K562 (cell line): ENCODE data around the gene HNRNPK. TPM values are rescaled to one million over a fixed set of nuclear protein-coding genes. Genes with fewer than 3 reads are reported as not detected.

Source experiments
- ARID2 ChIP-seq: fragments of 450-650 bp; IDR thresholded peaks from 2 replicates; pipeline ENCODE4 v1.6.1; 2017; ENCODE audit warnings: antibody characterized with exemption, mild to moderate bottlenecking
- ASH1L ChIP-seq: fragments of 450-650 bp; IDR thresholded peaks from 2 replicates; pipeline ENCODE4 v1.6.1; 2018; ENCODE audit warnings: borderline replicate concordance, mild to moderate bottlenecking, low read depth; ENCODE audit not compliant: partially characterized antibody
- C11orf30 ChIP-seq: fragments of 450-650 bp; IDR thresholded peaks from 2 replicates; pipeline ENCODE4 v1.6.1; 2016; ENCODE audit warnings: low read depth, mild to moderate bottlenecking
- CEBPB ChIP-seq: fragments of 450-650 bp; IDR thresholded peaks from 2 replicates; pipeline ENCODE4 v1.6.1; 2016; ENCODE audit warnings: missing genetic modification characterization, missing compliant biosample characterization
- CREB3L1 ChIP-seq: fragments of 450-650 bp; IDR thresholded peaks from 2 replicates; pipeline ENCODE4 v1.6.1; 2014; ENCODE audit warnings: low read depth, mild to moderate bottlenecking, moderate library complexity, borderline replicate concordance
- FOXA3 ChIP-seq, 2 experiments: fragments of 450-650 bp in 1 of 2; sonication (generic) in 1 of 2; formaldehyde crosslinking; IDR thresholded peaks in 1 of 2; conservative IDR thresholded peaks in 1 of 2; 2 replicates each; pipeline versions ENCODE4 v1.4.0 to v1.8.0; 2020 to 2022; ENCODE audit warnings: mild to moderate bottlenecking in 2 of 2, missing genetic modification reagents in 1 of 2
- MEF2A ChIP-seq: IDR thresholded peaks from 2 replicates; pipeline ENCODE4 v1.6.1; 2011; ENCODE audit warnings: low read depth, mild to moderate bottlenecking, low read length, moderate library complexity; ENCODE audit not compliant: control insufficient read depth
- NFATC3 ChIP-seq: fragments of 450-650 bp; IDR thresholded peaks from 2 replicates; pipeline ENCODE4 v1.6.1; 2017; ENCODE audit warnings: mild to moderate bottlenecking
- PTRF ChIP-seq: fragments of 450-650 bp; IDR thresholded peaks from 2 replicates; pipeline ENCODE4 v1.6.1; 2016; ENCODE audit warnings: mild to moderate bottlenecking, missing genetic modification characterization, missing compliant biosample characterization
- RBM15 ChIP-seq: fragments of 200-400 bp; formaldehyde crosslinking; IDR thresholded peaks from 2 replicates; pipeline ENCODE4 v1.6.1; 2018; ENCODE audit warnings: mild to moderate bottlenecking, low read length, moderate library complexity; ENCODE audit not compliant: insufficient read depth
- RFX5 ChIP-seq: IDR thresholded peaks from 2 replicates; pipeline ENCODE4 v1.6.1; 2011; ENCODE audit warnings: low read depth, mild to moderate bottlenecking, improper control_type of control experiment, low read length
- RREB1 ChIP-seq: fragments of 250-450 bp; sonication (Bioruptor Pico); IDR thresholded peaks from 2 replicates; pipeline ENCODE4 v1.4.0; 2020
- RUNX1 ChIP-seq: sonication (generic); IDR thresholded peaks from 2 replicates; pipeline ENCODE4 v1.6.1; 2016; ENCODE audit warnings: antibody characterized with exemption, low read depth
- ZFX ChIP-seq: sonication (generic); formaldehyde crosslinking; IDR thresholded peaks from 2 replicates; pipeline ENCODE4 v1.8.0; 2022; ENCODE audit warnings: mild to moderate bottlenecking, missing genetic modification reagents, moderate library complexity
- ZHX1 ChIP-seq: fragments of 150-350 bp; conservative IDR thresholded peaks from 2 replicates; pipeline ENCODE4 v1.6.1; 2014; ENCODE audit warnings: low read length
- ZSCAN29 ChIP-seq: fragments of 450-650 bp; IDR thresholded peaks from 2 replicates; pipeline ENCODE4 v1.6.1; 2017
- polyA plus RNA-seq, 8 experiments: library from polyadenylated mRNA; depleted of rRNA in 4 of 8; stranded (reverse) in 5 of 8; unstranded in 3 of 8; fragments of >200 nt; fragmentation: Nextera tagmentation in 2 of 8; fragmentation: Illumina TruSeq in 1 of 8; extraction: Ambion mirVana in 2 of 8; extraction: Trizol in 1 of 8; gene quantifications; 2 replicates each; pipeline versions ENCODE4 v1.2.1 to v1.2.3, GENCODE V29; 2011 to 2014; ENCODE audit warnings: inconsistent platforms in 1 of 8, missing spikeins in 1 of 8
- total RNA-seq, 7 experiments: library from RNA; depleted of rRNA in 6 of 7; stranded (reverse); fragments of >200 nt in 6 of 7; fragmentation: Illumina TruSeq in 2 of 7; extraction: Trizol in 2 of 7; gene quantifications; 2 replicates each; pipeline versions ENCODE4 v1.2.1 to v1.2.3, GENCODE V29; 2011 to 2021; ENCODE audit warnings: low replicate concordance in 1 of 7
- TF ChIP-seq, protein P1 (sequence below): fragments of 450-650 bp; IDR thresholded peaks from 2 replicates; pipeline ENCODE4 v1.6.1; 2016; ENCODE audit warnings: antibody characterized with exemption

The HNRNPK gene
- total and polyA plus RNA-seq, 9 of the 15 experiments (the other 6 are each of a cell fraction or from before 2014, with no cell fraction given) = 224 to 883 (median 618) TPM

DNA sequence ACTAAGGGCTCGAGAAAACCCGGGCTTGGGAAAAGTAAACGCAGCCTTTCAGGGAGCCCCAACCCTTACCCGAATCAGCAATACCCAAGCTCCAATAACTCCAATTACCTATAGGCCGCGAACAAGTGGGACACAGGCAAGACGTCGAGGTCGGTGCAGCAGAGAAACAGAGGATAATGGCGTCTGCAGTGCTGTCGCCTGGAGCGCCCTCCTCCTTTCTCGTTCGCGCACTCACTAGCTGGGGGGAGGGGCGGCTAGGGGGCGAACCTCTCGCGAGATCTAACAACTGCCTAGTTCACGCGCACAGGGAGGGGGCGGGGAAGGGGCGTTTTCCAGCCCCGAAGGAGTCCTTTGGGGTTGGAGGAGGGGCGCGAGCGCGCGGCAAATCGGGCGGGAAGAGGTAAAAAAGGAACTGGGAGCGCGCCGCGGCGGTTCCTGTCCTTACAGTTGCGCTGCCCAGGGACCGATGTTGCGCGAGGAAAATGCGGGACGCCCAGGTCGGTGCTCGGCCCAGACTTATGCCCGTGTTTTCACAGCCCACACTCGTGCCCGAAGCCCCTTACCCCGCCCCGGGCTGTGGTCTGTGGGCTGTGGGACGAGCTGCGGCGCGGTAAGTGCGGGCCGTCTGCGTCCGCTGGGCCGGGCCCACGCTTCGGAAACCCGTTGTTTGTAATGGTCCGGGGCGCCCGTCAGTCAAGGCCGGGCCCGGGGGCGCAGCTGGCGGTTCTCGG, 545 bp upstream of the HNRNPK start, which contains the start of gene RMI1 (continued):
- TF ChIP-seq PTRF (tag) (no peak), ZSCAN29 (no peak), ASH1L (no peak), RFX5 (no peak), RUNX1 (no peak), ZHX1 (no peak), C11orf30 (peak; percentile 26; the same call in 1 of the 2 replicates), CREB3L1 (peak; percentile 82), ZFX (CRISPR knock-in tag) (peak; percentile 89), NFATC3 (no peak), RBM15 (no peak), ARID2 (no peak), FOXA3 (CRISPR knock-in tag; conservative IDR thresholded peaks at IDR 0.05 in 1 of 2, IDR thresholded peaks at IDR 0.05 in 1 of 2) (no peak), MEF2A (no peak), CEBPB (tag) (no peak), RREB1 (no peak)
- TF ChIP-seq, protein P1, sequence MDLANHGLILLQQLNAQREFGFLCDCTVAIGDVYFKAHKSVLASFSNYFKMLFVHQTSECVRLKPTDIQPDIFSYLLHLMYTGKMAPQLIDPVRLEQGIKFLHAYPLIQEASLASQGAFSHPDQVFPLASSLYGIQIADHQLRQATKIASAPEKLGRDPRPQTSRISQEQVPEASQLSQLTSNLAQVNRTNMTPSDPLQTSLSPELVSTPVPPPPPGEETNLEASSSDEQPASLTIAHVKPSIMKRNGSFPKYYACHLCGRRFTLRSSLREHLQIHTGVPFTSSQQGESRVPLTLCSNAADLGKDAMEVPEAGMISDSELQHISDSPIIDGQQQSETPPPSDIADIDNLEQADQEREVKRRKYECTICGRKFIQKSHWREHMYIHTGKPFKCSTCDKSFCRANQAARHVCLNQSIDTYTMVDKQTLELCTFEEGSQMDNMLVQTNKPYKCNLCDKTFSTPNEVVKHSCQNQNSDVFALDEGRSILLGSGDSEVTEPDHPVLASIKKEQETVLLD = no peak
